Amygdala (tissue), 56 donors: ENCODE results near the gene THAP7.
A peak's percentile ranks its signal among the peaks of the same experiment; 100 is the strongest.
"Not testable (repeated sequence)": the region's sequence is repeated elsewhere in the genome, so short reads cannot be mapped to it uniquely, and the experiment has no call there.

ENCODE experiments used
- DNase-seq, 56 donors: peaks; one replicate each; lab custom pipeline; 2025; lab: John Stamatoyannopoulos, UW

Gene THAP7

GRCh38 chr22:21014726-21015465 is 13.0 kb upstream of the THAP7 start, which contains the start of gene P2RX6:
Gene P2RX6 (plus strand): TSS chr22:21015165. CDS start chr22:21015175, 10 bp downstream.
- peak in 14 of 56 donors; percentile 14 to 59 (median 36) for DNase-seq

GRCh38 chr22:21014202-21014725 is 12.3 kb upstream of the THAP7 start:
- DNase-seq, result peak in 54 of 56 donors; percentile 24 to 92 (median 77)

- no peak for DNase-seq
These were observed 11.8 kb upstream of the THAP7 start for GRCh38 chr22:21013657-21014201.

GRCh38 chr22:21012446-21013407 is 10.8 kb upstream of the THAP7 start:
- no peak for DNase-seq

- DNase-seq, result no peak
These were observed 8.7 kb upstream of the THAP7 start for GRCh38 chr22:21010426-21011113.

GRCh38 chr22:21009638-21010425 is 7.9 kb upstream of the THAP7 start:
- DNase-seq, result no peak

GRCh38 chr22:21009208-21009607 is 7.3 kb upstream of the THAP7 start:
- DNase-seq, result not testable (repeated sequence)

- no peak for DNase-seq
These were observed 1.9 kb upstream of the THAP7 start for GRCh38 chr22:21003782-21004181.

- peak in 5 of 56 donors; percentile 51 to 64 (median 54) for DNase-seq
These were observed 824 bp downstream of the THAP7 start for GRCh38 chr22:21000987-21001600.

- no peak for DNase-seq
These were observed 1.5 kb downstream of the THAP7 start for GRCh38 chr22:21000207-21000986.

GRCh38 chr22:20999350-21000206 is 2.3 kb downstream of the THAP7 start:
- DNase-seq, result no peak

GRCh38 chr22:20998411-20999336 is 3.2 kb downstream of the THAP7 start:
- no peak for DNase-seq

GRCh38 chr22:20997536-20998257 is 4.2 kb downstream of the THAP7 start:
- DNase-seq, result no peak

GRCh38 chr22:20996598-20997535 is 5.1 kb downstream of the THAP7 start:
- no peak for DNase-seq
